Nephron (organoid): Measurements from ENCODE around the gene NMT2.

ENCODE experiments used
- H3K27ac Mint-ChIP-seq, 3 experiments: 2 replicates each; pipeline ENCODE4 v1.8.0; 2020; ENCODE audit warnings: mixed read lengths in 3 of 3, mild to moderate bottlenecking in 2 of 3, moderate library complexity in 1 of 3
- H3K27me3 Mint-ChIP-seq: 2 replicates; pipeline ENCODE4 v1.8.0; 2021; ENCODE audit warnings: low read depth, mild to moderate bottlenecking, moderate library complexity, mixed read lengths
- H3K36me3 Mint-ChIP-seq: 2 replicates; pipeline ENCODE4 v1.8.0; 2020; ENCODE audit warnings: low read depth, mixed read lengths
- H3K4me1 Mint-ChIP-seq: 2 replicates; pipeline ENCODE4 v1.8.0; 2020; ENCODE audit warnings: mixed read lengths
- H3K4me3 Mint-ChIP-seq, 3 experiments: 2 replicates each; pipeline ENCODE4 v1.8.0; 2020; ENCODE audit warnings: mild to moderate bottlenecking in 3 of 3, mixed read lengths in 3 of 3, moderate library complexity in 2 of 3
- H3K9me3 Mint-ChIP-seq: 2 replicates; pipeline ENCODE4 v1.8.0; 2020; ENCODE audit warnings: mixed read lengths
- CTCF ChIP-seq, 3 experiments: fragments of 200-600 bp; sonication (generic); IDR thresholded peaks; one replicate each; pipeline ENCODE4 v1.5.0; 2021; ENCODE audit warnings: antibody characterized with exemption in 3 of 3; ENCODE audit not compliant: unreplicated experiment in 3 of 3

Gene NMT2

GRCh38 chr10:15141136-15142054, 27.1 kb downstream of the NMT2 start:
- TF ChIP-seq CTCF (IDR thresholded peaks at IDR 0.05; ENCODE audit: unreplicated experiment in 3 of 3): no peak
- Mint-ChIP-seq H3K36me3 (peaks cover 26% of the 10 kb centered on the region), H3K27ac (peak overlapping the region in 2 of 3 experiments; percentile 5 to 53), H3K27me3 (no peaks in the 10 kb centered on the region), H3K4me1 (peaks cover 9% of the 10 kb centered on the region), H3K9me3 (no peaks in the 10 kb centered on the region), H3K4me3 (no peak overlapping the region)

DNA sequence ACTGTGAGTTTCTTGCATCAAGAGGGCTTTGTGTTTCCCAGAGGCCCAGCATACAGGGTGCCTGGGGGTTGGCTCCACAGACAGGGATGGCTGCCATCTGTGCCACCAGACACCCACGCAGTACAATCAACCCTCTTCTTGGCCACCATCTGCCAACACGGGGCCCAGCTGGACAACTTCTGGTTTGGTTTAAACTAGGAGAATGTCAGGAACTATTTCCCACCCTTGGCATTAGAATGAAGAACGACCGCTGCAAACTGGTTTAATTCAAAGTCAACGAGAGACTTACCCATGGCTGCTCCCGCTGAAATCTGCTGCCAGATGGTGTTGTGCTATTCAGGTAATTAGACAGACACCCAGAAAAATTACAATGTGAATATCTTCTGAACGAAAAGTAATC, 27.8 kb downstream of the NMT2 start:
- H3K9me3 Mint-ChIP-seq: no peaks in the 10 kb centered on the region
- H3K27me3 Mint-ChIP-seq: no peaks in the 10 kb centered on the region
- no peak for TF ChIP-seq CTCF (IDR thresholded peaks at IDR 0.05; ENCODE audit: unreplicated experiment in 3 of 3)
- no peak overlapping the region for H3K4me3 Mint-ChIP-seq
- peaks cover 9% of the 10 kb centered on the region for H3K4me1 Mint-ChIP-seq
- peaks cover 27% of the 10 kb centered on the region for H3K36me3 Mint-ChIP-seq
- no peak overlapping the region for H3K27ac Mint-ChIP-seq

- Mint-ChIP-seq H3K9me3 (no peaks in the 10 kb centered on the region), H3K27ac (no peak overlapping the region), H3K4me3 (no peak overlapping the region), H3K27me3 (no peaks in the 10 kb centered on the region), H3K36me3 (peaks cover 52% of the 10 kb centered on the region), H3K4me1 (peaks cover 9% of the 10 kb centered on the region)
- no peak for TF ChIP-seq CTCF (IDR thresholded peaks at IDR 0.05; ENCODE audit: unreplicated experiment in 3 of 3)
These were observed 30.9 kb downstream of the NMT2 start for GRCh38 chr10:15137636-15138035.

DNA sequence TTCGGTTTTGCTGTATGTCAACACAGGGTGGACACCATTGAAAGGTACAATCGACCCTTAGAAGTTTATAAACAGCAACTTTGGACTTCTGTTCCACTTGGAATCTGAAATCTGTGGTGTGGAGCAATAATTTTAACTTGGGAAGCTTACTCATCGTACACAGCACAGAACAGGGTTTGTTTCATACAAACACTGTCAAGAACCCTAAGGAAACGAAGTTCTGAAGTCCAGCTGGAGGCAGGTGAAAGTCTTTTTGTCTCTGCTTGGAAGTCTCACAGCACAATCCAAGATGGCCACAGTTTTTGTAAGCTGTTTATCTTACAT, 31.5 kb downstream of the NMT2 start:
- H3K4me3 Mint-ChIP-seq: no peak overlapping the region
- no peaks in the 10 kb centered on the region for H3K27me3 Mint-ChIP-seq
- H3K4me1 Mint-ChIP-seq: peaks cover 9% of the 10 kb centered on the region
- H3K27ac Mint-ChIP-seq: no peak overlapping the region
- peaks cover 53% of the 10 kb centered on the region for H3K36me3 Mint-ChIP-seq
- H3K9me3 Mint-ChIP-seq: no peaks in the 10 kb centered on the region
- TF ChIP-seq CTCF (IDR thresholded peaks at IDR 0.05; ENCODE audit: unreplicated experiment in 3 of 3): no peak

DNA sequence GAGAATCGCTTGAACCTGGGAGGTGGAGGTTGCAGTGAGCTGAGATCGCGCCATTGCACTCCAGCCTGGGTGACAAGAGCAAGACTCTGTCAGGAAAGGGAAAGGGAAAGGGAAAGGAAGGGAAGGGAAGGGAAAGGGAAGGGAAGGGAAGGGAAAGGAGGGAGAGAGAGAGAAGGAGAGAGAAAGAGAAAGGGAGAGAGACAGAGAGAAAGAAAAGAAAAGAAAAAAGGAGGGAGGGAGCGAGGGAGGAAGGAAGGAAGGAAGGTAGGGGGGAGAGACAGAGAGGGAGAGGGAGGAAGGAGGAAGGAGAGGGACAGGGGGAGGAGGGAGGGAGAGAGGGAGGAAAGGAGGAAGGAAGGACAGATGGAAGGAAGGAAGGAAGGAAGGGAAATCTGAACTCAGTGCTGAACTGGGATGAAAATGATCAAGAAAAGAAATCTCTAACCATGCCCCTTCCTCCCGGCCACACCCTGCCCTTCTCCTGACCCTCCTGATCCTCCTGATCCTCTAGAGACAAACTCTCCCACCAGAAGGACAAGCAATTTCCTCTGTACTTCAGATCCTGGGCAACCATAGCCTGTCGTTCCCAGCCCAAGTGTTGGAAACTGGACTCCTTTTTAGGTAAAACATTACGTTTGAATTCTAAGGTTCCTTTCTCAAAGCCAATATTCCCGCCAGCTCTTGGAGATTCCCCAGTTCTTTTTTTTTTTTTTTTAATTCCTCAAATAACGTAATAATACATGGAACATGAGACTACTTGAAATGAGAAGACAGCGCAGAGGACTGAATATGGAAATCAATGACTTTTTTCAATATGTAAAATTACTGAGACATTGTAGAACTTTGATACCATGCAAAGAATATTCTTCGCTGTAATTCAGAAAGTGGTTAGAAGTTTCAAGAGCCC, 32.1 kb downstream of the NMT2 start:
- no peak for TF ChIP-seq CTCF (IDR thresholded peaks at IDR 0.05; ENCODE audit: unreplicated experiment in 3 of 3)
- peaks cover 3% of the 10 kb centered on the region for H3K4me1 Mint-ChIP-seq
- H3K27ac Mint-ChIP-seq: no peak overlapping the region
- no peaks in the 10 kb centered on the region for H3K9me3 Mint-ChIP-seq
- H3K27me3 Mint-ChIP-seq: no peaks in the 10 kb centered on the region
- H3K36me3 Mint-ChIP-seq: peaks cover 56% of the 10 kb centered on the region
- no peak overlapping the region for H3K4me3 Mint-ChIP-seq
